CD4-positive, alpha-beta T cell treated with Interferon gamma for 1 hour (primary cell): Measurements from ENCODE around the gene ANO9.

ENCODE experiments used
- DNase-seq: peaks from one replicate; pipeline ENCODE4 v3.0.0-alpha.2; 2020

The ANO9 gene, protein sequence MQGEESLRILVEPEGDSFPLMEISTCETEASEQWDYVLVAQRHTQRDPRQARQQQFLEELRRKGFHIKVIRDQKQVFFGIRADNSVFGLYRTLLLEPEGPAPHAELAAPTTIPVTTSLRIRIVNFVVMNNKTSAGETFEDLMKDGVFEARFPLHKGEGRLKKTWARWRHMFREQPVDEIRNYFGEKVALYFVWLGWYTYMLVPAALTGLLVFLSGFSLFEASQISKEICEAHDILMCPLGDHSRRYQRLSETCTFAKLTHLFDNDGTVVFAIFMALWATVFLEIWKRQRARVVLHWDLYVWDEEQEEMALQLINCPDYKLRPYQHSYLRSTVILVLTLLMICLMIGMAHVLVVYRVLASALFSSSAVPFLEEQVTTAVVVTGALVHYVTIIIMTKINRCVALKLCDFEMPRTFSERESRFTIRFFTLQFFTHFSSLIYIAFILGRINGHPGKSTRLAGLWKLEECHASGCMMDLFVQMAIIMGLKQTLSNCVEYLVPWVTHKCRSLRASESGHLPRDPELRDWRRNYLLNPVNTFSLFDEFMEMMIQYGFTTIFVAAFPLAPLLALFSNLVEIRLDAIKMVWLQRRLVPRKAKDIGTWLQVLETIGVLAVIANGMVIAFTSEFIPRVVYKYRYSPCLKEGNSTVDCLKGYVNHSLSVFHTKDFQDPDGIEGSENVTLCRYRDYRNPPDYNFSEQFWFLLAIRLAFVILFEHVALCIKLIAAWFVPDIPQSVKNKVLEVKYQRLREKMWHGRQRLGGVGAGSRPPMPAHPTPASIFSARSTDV

GRCh38 chr11:441418-442274 is at the start of gene ANO9:
Gene ANO9, minus strand, starts transcription at chr11:442011. Its CDS starts 85 bp downstream, at chr11:441926.
- peak; percentile 59 for DNase-seq

GRCh38 chr11:491358-491757 is 49.5 kb upstream of the ANO9 start:
- DNase-seq, result no peak

DNA sequence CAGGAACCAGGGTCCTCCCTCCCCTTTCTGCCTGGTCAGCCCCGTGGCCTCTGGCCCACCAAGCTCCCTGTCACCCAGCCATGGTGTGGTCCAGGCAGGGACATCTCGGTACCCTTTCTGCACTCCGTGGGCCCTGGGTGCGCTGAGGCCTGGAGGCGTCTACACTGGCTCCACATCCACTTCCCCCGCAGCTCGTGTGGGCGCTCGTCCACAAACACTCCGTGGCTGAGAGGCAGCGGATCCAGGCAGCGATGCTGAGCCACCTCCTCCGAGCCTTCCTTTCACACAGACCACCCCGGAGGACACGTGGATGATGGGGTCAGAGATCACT is 49.1 kb upstream of the ANO9 start:
- no peak for DNase-seq

- DNase-seq, result no peak
Observed at GRCh38 chr11:490186-490929, 48.5 kb upstream of the ANO9 start.

DNA sequence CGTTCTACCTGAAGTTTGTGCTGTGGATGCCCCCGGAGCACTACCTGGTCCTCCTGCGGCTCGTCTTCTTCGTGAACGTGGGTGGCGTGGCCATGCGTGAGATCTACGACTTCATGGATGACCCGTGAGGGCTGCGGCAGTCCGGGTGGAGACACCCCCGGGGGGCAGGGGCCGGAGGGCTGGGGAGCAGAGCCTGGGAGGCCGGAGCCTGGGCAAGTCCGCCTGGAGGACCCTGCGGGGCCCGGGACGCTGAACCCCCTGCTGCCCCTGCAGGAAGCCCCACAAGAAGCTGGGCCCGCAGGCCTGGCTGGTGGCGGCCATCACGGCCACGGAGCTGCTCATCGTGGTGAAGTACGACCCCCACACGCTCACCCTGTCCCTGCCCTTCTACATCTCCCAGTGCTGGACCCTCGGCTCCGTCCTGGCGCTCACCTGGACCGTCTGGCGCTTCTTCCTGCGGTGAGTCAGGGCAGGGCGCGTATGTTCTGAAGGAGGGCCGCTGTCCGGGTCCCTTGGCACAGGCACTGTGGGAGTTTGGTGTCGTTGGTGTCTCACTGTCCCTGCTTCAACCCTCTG is 47.9 kb upstream of the ANO9 start:
- DNase-seq, result no peak

GRCh38 chr11:488992-489391 is 47.2 kb upstream of the ANO9 start:
- no peak for DNase-seq

DNA sequence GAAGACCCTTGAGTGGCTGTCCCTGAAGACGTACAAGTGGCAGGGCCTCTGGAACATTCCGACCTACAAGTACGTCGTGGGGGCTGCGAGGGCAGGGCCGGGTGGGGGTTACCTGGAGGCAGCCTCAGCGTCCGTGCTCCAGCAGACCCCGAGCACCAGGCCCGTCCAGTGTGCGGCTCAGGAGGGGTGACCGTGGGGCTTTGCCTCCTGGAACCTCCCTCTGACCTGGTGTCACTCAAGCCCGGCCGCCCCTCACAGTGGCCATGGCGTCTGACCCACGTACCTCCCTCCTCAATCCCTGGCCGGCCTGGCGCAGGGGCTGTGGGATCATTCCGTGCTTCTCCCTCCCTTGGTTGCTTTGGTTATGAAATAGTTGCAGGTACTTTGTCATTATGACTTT is 46.8 kb upstream of the ANO9 start:
- no peak for DNase-seq

DNA sequence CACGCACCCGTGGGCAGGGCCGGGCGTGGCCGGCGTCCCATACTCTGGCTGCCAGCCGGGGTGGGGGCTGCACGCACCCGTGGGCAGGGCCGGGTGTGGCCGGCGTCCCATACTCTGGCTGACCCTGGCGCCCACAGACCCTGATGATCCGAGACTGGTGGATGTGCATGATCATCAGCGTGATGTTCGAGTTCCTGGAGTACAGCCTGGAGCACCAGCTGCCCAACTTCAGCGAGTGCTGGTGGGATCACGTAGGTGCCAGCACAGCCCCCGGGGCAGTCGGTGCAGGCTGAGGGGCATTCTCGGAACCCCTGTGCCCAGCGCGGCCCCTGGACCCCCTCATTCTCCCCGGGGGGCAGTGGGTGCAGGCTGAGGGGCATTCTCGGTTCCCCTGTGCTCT is 46.3 kb upstream of the ANO9 start:
- no peak for DNase-seq

GRCh38 chr11:487571-488021 is 45.8 kb upstream of the ANO9 start:
- DNase-seq, result no peak

DNA sequence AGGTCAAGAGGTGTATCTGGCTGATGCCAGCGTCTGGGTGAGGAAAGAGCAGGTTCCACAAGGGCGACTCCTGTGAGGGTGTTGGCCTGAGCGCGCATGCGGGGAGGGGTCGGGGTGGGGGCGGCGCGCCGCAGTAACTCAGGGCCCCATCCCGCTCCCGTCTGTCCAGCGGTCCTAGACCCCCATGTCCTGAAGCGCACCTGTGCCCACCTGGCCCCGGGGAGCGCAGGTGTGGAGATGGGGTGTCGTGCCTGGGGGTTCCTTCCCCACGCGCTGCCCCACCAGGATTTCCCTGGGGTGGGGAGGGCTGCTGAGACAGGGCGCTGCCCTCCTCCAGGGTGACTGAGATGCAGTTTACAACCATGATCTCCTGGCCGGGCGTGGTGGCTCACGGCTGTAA is 44.4 kb upstream of the ANO9 start:
- DNase-seq, result no peak

DNA sequence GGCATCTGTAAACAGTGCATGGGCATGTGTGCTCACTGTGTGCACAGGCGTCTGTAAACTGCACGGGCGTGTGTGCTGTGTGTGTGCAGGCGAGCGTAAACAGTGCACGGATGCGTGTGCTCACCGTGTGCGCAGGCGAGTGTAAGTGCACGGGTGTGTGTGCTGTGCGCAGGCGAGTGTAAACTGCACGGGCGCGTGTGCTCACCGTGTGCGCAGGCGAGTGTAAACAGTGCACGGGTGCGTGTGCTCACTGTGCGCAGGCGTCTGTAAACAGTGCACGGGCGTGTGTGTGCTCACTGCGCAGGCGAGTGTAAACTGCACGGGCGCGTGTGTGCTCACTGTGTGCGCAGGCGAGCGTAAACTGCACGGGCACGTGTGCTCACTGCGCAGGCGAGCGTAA is 42.8 kb upstream of the ANO9 start:
- no peak for DNase-seq

DNA sequence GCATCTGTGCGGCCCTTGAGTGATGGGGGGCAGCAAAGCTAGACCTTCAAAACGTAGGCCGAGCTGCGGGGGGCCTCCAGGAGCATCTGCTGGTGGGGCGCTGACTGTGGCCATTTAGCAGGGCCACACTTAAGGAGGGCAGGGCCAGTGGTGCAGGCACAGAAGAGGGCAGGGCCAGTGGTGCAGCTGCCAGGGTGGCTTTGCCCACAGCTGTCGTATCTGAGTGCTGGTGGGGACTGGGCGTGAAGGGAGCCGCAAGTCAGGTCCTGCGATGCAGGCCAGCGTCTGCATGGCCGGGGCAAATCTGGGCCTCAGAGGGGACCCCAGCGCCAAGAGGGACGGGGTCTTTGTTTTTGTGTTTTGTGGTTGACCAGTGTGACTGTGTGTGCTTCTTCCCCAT is 37.5 kb upstream of the ANO9 start:
- DNase-seq, result no peak

GRCh38 chr11:477052-477715 is 35.4 kb upstream of the ANO9 start:
- no peak for DNase-seq

- DNase-seq, result no peak
Observed at GRCh38 chr11:476416-476815, 34.6 kb upstream of the ANO9 start.

DNA sequence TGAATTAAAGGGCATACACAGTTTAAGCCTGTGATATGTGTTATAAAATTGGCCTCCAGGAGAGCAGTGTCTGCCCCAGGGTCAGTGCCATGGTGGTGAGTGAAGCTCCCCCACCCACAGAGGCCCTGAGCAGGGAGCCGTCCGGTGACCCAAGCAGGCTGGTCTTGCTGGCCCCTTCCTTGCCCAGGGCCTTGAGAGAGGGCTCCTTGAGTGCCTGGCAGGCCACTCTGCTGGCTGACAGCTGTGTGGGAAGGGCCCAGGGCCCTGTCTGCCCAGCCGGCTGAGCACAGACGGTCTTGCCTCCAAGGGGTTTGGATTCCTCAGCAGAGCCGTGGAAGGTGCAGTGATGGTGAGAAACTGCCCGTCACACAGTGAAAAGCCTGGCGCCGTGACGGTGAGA is 34.1 kb upstream of the ANO9 start:
- DNase-seq, result no peak

DNA sequence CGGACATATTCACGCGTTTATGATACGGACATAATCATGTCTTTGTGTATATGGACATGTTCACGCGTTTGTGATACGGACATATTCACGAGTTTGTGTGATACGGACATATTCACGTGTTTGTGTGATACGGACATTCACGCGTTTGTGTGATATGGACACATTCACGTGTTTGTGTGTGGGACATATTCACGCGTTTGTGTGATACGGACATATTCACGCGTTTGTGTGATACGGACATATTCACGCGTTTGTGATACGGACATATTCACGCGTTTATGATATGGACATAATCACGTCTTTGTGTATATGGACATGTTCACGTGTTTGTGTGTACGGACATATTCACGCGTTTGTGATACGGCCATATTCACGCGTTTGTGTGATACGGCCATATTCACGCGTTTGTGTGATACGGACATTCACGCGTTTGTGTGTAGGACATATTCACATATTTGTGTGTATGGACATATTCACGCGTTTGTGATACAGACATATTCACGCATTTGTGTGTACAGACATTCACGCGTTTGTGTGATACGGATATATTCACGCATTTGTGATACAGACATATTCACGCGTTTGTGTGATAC is 33.2 kb upstream of the ANO9 start:
- DNase-seq, result no peak

DNA sequence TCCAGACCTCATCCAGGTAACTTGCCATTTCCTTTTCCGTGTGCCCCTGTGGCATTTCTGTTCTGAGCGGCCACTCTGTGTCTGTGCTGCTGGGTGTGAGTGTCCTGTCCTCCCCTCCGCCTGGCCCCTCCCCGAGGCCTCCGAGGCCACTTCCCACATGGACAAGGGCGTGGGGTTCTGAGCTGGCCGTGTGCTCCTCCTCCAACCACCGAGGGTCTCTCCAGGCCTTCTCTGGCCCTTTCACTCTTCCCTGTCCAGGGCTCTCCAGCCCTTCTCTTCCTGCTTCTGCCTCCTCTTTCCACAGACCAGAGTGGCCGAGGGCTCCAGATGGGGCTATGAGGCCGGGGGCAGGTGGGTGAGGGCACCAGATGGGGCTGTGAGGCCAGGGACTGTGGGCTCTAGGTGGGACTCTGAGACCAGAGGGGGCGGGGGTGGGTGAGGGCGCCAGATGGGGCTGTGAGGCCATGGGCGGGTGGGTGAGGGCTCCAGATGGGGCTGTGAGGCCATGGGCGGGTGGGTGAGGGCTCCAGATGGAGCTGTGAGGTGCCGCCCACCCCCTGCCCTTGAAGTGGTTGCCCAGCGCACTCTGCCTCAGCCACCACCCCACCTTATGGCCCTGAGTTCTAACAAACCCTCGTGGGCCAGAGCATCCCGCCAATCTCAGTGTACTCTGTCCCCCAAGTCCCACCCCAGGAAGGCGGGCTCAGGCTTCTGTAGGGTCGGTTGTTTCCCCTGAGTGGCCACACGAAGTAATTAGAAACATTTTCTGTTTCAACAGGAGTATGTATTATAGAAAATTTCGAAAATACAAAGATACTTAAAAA is 32.4 kb upstream of the ANO9 start:
- no peak for DNase-seq

DNA sequence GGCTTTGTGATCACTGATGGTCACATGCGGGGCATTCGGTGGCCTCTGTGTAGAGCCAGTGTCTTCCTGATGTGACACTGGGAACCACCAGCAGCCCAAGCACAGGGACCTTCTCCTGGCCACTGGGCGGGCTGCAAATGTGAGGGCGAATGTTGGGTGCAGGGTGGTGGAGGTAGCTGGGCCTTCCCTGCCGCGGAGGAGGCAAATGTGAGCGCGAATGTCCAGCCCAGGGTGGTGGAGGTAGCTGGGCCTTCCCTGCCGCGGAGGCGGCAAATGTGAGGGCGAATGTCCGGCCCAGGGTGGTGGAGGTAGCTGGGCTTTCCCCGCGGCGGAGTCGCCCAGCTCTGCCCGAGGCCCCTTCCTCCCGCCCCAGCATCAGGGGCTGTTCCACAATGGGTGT is 31.6 kb upstream of the ANO9 start:
- no peak for DNase-seq

GRCh38 chr11:472816-473215 is 31.0 kb upstream of the ANO9 start:
- DNase-seq, result no peak

DNA sequence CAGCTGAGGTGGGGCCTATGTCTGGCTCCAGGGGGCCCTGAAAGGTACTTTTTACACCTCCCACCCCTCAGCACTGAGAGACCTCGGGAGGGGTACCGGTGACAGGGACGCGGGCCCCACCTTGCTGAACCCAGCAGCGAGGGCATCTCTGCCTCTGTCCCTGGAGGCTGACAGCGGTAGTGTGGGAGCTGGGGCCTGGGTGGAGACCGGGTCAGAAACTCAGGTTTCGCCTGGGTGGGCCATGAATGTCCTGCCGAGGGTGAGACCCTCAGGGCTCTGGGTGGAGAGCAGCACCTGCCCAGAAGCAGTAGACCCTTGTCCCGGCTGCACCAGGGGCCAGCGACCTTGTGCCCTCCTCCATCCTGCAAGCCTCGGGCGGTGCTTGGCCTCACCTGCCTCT is 30.5 kb upstream of the ANO9 start:
- no peak for DNase-seq
